ENCODE results near the gene CCDC138.

CCDC138 gene

GRCh38 chr2:108868911-108869310, 82.3 kb downstream of the CCDC138 start:
- no peak for DNase-seq (ENCODE audit: extremely low read depth, low read depth)

GRCh38 chr2:108869542-108869941, 83.0 kb downstream of the CCDC138 start:
- H3K4me3 ChIP-seq (replicated peaks; ENCODE audit: low read depth, low read length) = no peak overlapping the region
- no peak for DNase-seq (ENCODE audit: extremely low read depth, low read depth)
- TF ChIP-seq CTCF (IDR thresholded peaks at IDR 0.05; ENCODE audit: low read depth, low read length, missing control alignments) = no peak

More at GRCh38 chr2:108868911-108869310, 82.3 kb downstream of the CCDC138 start:
- H3K4me3 ChIP-seq (replicated peaks; ENCODE audit: low read depth, low read length) = no peak overlapping the region
- TF ChIP-seq CTCF (IDR thresholded peaks at IDR 0.05; ENCODE audit: low read depth, low read length, missing control alignments) = no peak

- no peak for DNase-seq (ENCODE audit: extremely low read depth, low read depth)
- TF ChIP-seq CTCF (IDR thresholded peaks at IDR 0.05; ENCODE audit: low read depth, low read length, missing control alignments) = no peak
- no peak overlapping the region for H3K4me3 ChIP-seq (replicated peaks; ENCODE audit: low read depth, low read length)
Observed at GRCh38 chr2:108870069-108870644, 83.6 kb downstream of the CCDC138 start.

- H3K4me3 ChIP-seq (replicated peaks; ENCODE audit: low read depth, low read length) = no peak overlapping the region
- DNase-seq (ENCODE audit: extremely low read depth, low read depth) = no peak
- no peak for TF ChIP-seq CTCF (IDR thresholded peaks at IDR 0.05; ENCODE audit: low read depth, low read length, missing control alignments)
Observed at GRCh38 chr2:108877506-108877905, 90.9 kb downstream of the CCDC138 start.

- H3K4me3 ChIP-seq (replicated peaks; ENCODE audit: low read depth, low read length) = no peak overlapping the region
- no peak for DNase-seq (ENCODE audit: extremely low read depth, low read depth)
- no peak for TF ChIP-seq CTCF (IDR thresholded peaks at IDR 0.05; ENCODE audit: low read depth, low read length, missing control alignments)
Observed at GRCh38 chr2:108878276-108878675, 91.7 kb downstream of the CCDC138 start.

- TF ChIP-seq CTCF (IDR thresholded peaks at IDR 0.05; ENCODE audit: low read depth, low read length, missing control alignments) = no peak
- DNase-seq (ENCODE audit: extremely low read depth, low read depth) = no peak
- no peak overlapping the region for H3K4me3 ChIP-seq (replicated peaks; ENCODE audit: low read depth, low read length)
Observed at GRCh38 chr2:108884619-108885018, 98.0 kb downstream of the CCDC138 start.

GRCh38 chr2:108889907-108890306, 103.3 kb downstream of the CCDC138 start:
- DNase-seq (ENCODE audit: extremely low read depth, low read depth) = no peak
- no peak for TF ChIP-seq CTCF (IDR thresholded peaks at IDR 0.05; ENCODE audit: low read depth, low read length, missing control alignments)
- no peak overlapping the region for H3K4me3 ChIP-seq (replicated peaks; ENCODE audit: low read depth, low read length)
